CD4-positive, alpha-beta T cell treated with Interleukin-6 at 100 ng/mL for 8 hours (primary cell): ENCODE data around the gene SH2D3C.

Experiments
- DNase-seq: peaks from one replicate; pipeline ENCODE4 v3.0.0-alpha.2; 2020; ENCODE audit warnings: mixed read lengths, low spot score

Gene SH2D3C

GRCh38 chr9:127698985-127699670, 79.3 kb downstream of the SH2D3C start:
- peak; percentile 86 for DNase-seq

- DNase-seq = no peak
Measured at GRCh38 chr9:127698386-127698785, 80.1 kb downstream of the SH2D3C start.

GRCh38 chr9:127697575-127697974, 80.9 kb downstream of the SH2D3C start:
- no peak for DNase-seq

- no peak for DNase-seq
Measured at GRCh38 chr9:127694890-127695720, 83.4 kb downstream of the SH2D3C start.

GRCh38 chr9:127693697-127694096, 84.8 kb downstream of the SH2D3C start:
- DNase-seq = no peak

- DNase-seq = no peak
Measured at GRCh38 chr9:127693143-127693542, 85.3 kb downstream of the SH2D3C start.

- no peak for DNase-seq
Measured at GRCh38 chr9:127692071-127692470, 86.4 kb downstream of the SH2D3C start.

- DNase-seq = no peak
Measured at GRCh38 chr9:127690735-127691134, 87.7 kb downstream of the SH2D3C start.

GRCh38 chr9:127689329-127690000, 89.0 kb downstream of the SH2D3C start:
- DNase-seq = no peak
